Urinary bladder (tissue), 4 donors: ENCODE measurements around the gene NARS2. TPM values are rescaled to one million over a fixed set of nuclear protein-coding genes. Genes with fewer than 3 reads are reported as not detected.
"Not testable (repeated sequence)": the region's sequence is repeated elsewhere in the genome, so short reads cannot be mapped to it uniquely, and the experiment has no call there.

Experiments
- DNase-seq: peaks from one replicate; pipeline ENCODE4 v3.0.0-alpha.2; 2015; ENCODE audit errors: extremely low spot score
- H3K27ac ChIP-seq: one replicate; pipeline ENCODE4 v1.5.1; 2013; ENCODE audit warnings: low read depth, mild to moderate bottlenecking, moderate library complexity
- H3K36me3 ChIP-seq: one replicate; pipeline ENCODE4 v1.6.1; 2013; ENCODE audit warnings: mild to moderate bottlenecking, moderate library complexity; ENCODE audit not compliant: insufficient read depth
- H3K4me1 ChIP-seq: one replicate; pipeline ENCODE4 v1.6.1; 2013; ENCODE audit warnings: mild to moderate bottlenecking, moderate library complexity; ENCODE audit not compliant: insufficient read depth
- H3K4me3 ChIP-seq: one replicate; pipeline ENCODE4 v1.5.1; 2013; ENCODE audit warnings: low read depth, low read length
- WGBS: extraction: QIAGEN DNeasy Blood & Tissue Kit; methylation state at CpG from one replicate; pipeline ENCODE4 v1.1.7; 2013; 5-methylcytosine and 5-hydroxymethylcytosine counted together
- polyA plus RNA-seq: library from polyadenylated mRNA; stranded (reverse); fragments of 200-250 nt; gene quantifications from one replicate; pipeline ENCODE4 v1.2.3, GENCODE V29; 2013
- total RNA-seq: library from RNA; depleted of rRNA; stranded (reverse); fragments of >200 nt; gene quantifications from one replicate; pipeline ENCODE4 v1.2.3, GENCODE V29; 2014
- donor health status: healthy with polysubstance abuse.
- donor health status: healthy.

The NARS2 gene
- total and polyA plus RNA-seq, 2 donors, result 10.7 to 17.6 TPM

DNA sequence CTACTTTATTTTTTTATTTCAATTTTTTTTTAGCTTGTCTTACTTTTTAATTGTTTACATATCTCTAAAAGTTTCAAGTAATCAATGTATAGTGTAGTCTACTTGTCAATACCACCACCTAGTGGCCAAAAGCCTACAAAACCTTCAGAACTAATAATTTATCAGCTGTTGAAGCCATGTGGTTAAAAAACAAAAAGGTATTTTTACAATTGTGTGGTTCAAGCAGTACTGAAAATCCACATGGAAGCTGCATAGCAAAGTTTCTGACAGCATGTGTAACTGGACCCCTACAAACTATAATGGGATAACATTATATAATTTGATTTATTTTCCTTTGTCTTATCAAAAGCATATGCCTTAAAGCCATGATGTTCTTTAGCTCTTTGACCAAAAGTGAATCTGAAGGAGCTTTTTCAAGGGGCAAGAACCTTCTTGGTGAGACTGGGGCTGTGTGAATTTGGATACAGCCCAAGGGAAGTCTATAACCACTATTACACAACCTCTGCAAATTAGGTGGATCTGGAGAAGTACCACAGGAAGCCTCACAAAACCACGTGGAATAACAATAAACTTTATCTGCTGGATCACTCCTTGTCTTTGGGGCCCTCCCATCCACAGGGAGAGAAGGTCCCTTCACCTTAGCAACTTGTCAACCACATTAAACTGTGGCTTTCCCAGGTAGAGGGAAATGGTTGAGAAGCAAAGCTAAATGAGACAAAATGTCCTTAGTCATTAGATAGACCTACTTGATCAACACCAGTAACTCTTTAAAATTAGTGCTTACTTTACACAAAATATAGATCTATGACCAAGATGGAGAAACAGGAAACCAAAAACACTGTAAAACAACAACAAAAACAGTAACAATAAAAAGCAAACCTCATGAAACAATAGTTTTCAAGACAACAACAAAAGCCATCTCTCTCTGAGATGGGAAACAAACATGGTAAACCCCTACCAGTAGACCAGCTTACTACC, 9.9 kb downstream of the NARS2 start:
- Histone ChIP-seq H3K4me1 (no peaks in the 10 kb centered on the region), H3K36me3 (no peaks in the 10 kb centered on the region), H3K27ac (no peak overlapping the region), H3K4me3 (no peak overlapping the region)
- DNase-seq, result peak; percentile 50
- 30% methylated on average over 1 of the region's 1 CpG for WGBS

DNA sequence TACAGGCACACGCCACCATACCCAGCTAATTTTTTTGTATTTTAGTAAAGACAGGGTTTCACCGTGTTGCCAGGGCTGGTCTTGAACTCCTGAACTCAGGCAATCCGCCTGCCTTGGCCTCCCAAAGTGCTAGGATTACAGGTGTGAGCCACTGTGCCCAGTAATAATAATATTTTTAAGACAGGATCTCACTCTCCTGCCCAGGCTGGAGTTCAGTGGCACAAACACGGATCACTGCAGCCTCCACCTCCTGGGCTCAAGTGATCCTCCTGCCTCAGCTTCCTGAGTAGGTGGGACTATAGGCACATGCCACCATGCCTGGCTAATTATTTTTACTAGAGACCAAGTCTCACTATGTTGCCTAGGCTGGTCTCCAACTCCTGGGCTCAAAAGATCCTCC, 10.6 kb downstream of the NARS2 start:
- H3K4me1 ChIP-seq, H3K36me3 ChIP-seq, H3K4me3 ChIP-seq, H3K27ac ChIP-seq, DNase-seq: not testable (repeated sequence)
- WGBS, result 85% methylated on average over 4 of the region's 4 CpGs

DNA sequence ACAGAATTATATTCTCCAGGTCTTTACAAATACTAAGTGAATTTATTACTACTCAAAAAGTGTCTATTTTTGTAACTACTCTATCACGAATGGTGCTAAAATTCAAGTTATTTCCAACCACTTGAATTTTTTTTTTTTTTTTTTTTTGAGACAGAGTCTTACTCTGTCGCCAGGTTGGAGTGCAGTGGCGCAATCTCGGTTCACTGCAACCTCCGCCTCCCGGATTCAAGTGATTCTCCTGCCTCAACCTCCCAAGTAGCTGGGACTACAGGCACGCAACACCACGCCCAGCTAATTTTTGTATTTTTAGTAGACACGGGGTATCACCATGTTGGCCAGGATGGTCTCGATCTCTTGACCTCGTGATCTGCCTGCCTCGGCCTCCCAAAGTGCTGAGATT, 11.6 kb downstream of the NARS2 start:
- H3K4me1 ChIP-seq, DNase-seq, H3K4me3 ChIP-seq, H3K36me3 ChIP-seq, H3K27ac ChIP-seq: not testable (repeated sequence)
- 94% methylated on average over 12 of the region's 12 CpGs for WGBS

DNA sequence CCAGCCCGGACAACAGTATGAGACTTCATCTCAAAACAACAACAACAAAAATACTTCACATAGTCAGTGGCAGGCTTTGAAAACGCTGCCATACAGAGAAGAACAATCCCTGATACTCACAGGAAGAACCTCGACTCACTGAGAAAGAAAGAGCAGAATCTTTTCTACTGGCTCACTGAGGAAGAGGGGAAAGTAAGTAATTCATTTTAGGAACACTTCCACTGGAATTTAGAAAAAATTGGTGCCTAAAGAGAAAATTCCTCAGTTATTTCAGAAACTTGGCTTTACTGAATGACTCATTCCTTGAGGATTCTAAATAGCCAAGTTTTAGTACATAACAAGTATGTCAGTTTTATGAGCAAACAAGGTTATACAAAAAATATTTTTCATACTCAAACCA, 12.3 kb downstream of the NARS2 start:
- no peak overlapping the region for H3K27ac ChIP-seq
- no peaks in the 10 kb centered on the region for H3K4me1 ChIP-seq
- no peak for DNase-seq
- WGBS, result 24% methylated on average over 3 of the region's 3 CpGs
- no peak overlapping the region for H3K4me3 ChIP-seq
- H3K36me3 ChIP-seq, result no peaks in the 10 kb centered on the region

DNA sequence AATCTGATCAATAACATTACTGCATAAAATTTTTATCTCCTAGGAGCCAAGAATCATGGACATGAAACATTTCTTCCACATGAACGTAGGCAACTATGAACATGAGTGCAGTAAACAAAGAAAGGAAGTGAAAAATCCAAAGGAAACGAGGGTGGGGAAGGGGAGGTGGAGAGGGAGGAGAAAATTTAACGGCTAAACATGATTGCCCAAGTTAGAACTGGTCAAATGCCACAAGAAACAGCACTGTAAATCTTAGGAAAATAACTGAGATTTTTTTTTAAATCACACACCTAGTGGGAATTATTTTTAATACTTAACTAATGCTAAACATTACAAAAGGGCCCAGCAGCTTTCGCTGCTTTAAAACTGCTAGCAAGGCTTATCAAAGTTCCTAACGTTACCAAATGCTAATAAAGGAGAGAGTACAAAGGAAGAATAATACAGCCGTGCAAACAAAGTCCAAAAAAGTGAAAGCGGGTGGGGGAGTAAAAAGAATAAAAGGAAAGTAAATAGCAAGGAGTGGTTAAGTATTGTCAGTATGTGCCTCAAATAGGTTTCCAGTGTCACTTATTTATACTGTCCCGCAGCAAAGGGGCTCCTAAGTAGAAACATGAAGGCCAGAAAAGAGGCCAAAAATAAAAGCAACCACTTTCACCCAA, 13.7 kb downstream of the NARS2 start:
- peaks cover under 1% of the 10 kb centered on the region for H3K36me3 ChIP-seq
- H3K4me1 ChIP-seq, result no peaks in the 10 kb centered on the region
- DNase-seq, result no peak
- peak overlapping the region; percentile 23 for H3K27ac ChIP-seq
- 18% methylated on average over 8 of the region's 8 CpGs for WGBS
- H3K4me3 ChIP-seq, result no peak overlapping the region

DNA sequence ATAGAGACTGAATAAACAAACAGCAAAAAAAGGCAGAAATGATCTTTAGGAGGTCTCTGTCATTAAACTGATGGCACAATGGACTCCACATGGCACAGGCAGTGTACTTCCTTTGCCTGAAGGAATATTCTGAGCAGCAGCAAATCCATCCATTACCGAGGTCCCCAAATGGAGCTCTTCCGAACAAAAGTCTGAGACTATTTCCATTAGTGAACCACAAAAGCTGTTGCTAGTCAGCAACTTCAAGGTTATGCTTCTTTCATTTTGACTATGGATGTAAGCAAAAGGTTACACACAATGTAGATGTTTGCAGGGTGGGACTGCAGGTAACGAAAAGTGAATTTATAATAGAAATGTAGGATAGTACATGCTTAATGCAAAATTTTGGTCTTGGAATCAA, 14.5 kb downstream of the NARS2 start:
- no peak overlapping the region for H3K4me3 ChIP-seq
- no peak overlapping the region for H3K27ac ChIP-seq
- DNase-seq, result no peak
- H3K36me3 ChIP-seq, result peaks cover 2% of the 10 kb centered on the region
- 80% methylated on average over 3 of the region's 3 CpGs for WGBS
- H3K4me1 ChIP-seq, result no peaks in the 10 kb centered on the region

DNA sequence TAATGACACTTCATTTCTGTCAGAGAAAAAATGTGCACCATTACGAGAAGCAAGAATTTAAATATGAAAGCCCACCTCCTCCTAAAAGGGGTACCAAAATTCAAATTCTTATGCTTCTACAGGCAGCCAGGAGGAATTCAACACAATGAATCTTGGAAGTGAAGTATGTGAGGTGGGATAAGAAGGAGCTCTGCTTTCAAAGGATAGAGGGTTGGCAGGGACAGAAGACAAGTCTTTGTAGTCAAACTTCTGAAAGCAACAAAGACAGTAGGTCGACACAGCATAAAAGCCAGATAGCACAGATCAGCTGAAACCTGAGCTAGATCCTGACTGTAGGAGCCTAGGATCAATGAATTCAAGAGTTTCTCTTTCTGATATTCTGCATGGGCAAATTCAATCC, 17.4 kb downstream of the NARS2 start:
- Histone ChIP-seq H3K36me3 (peaks cover 2% of the 10 kb centered on the region), H3K4me3 (no peak overlapping the region), H3K4me1 (no peaks in the 10 kb centered on the region), H3K27ac (no peak overlapping the region)
- no peak for DNase-seq
- WGBS, result 70% methylated on average over 2 of the region's 2 CpGs

DNA sequence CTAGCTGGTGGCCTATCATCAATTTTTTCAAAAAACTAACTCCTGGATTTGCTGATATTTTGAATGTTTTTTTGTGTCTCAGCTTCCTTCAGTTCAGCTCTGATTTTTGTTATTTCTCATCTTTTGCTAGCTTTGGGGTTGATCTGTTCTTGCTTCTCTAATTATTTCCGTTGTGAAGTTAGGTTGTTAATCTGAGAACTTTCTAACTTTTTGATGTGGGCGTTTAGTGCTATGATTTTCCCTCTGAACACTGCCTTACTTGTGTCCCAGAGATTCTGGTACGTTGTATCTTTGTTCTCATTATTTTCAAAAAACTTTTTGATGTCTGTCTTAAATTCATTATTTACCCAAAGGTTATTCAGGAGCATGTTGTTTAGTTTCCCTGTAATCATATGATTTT, 19.1 kb downstream of the NARS2 start:
- peaks cover 2% of the 10 kb centered on the region for H3K36me3 ChIP-seq
- H3K4me3 ChIP-seq, result no peak overlapping the region
- WGBS, result 95% methylated on average over 3 of the region's 3 CpGs
- no peak for DNase-seq
- H3K27ac ChIP-seq, result no peak overlapping the region
- H3K4me1 ChIP-seq, result no peaks in the 10 kb centered on the region

DNA sequence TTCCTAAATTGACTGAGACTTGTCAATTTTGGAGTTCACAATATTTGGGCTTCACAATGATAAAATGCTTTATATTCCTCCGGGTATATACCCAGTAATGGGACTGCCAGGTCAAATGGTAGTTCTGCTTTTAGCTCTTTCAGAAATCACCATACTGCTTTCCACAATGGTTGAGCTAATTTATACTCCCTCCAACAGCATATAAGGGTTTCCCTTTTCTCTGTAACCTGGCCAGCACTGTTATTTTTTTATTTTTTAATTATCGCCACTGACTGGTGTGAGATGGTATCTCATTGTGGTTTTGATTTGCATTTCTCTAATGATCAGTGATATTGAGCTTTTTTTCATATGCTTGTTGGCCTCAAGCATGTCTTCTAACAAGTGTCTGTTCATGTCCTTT, 21.8 kb downstream of the NARS2 start:
- no peaks in the 10 kb centered on the region for H3K4me1 ChIP-seq
- H3K4me3 ChIP-seq, result no peak overlapping the region
- WGBS, result 98% methylated on average over 2 of the region's 2 CpGs
- DNase-seq, result no peak
- no peak overlapping the region for H3K27ac ChIP-seq
- H3K36me3 ChIP-seq, result peaks cover 2% of the 10 kb centered on the region

DNA sequence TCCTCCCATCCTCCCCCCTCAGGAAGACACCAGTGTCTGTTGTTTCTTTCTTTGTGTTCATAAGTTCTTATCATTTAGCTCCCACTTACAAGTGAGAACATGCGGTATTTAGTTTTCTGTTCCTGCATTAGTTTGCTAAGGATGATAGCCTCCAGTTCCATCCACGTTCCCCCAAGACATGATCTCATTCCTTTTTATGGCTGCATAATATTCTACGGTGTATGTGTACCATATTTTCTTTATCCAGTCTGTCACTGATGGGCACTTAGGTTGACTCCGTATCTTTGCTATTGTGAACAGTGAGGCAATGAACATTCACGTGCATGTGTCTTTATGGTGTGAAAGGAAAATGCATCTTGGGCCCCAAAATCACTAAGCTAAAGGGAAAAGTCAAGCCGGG, 22.5 kb downstream of the NARS2 start:
- DNase-seq, H3K4me3 ChIP-seq, H3K27ac ChIP-seq, H3K4me1 ChIP-seq, H3K36me3 ChIP-seq: not testable (repeated sequence)
- WGBS, result 99% methylated on average over 6 of the region's 6 CpGs

DNA sequence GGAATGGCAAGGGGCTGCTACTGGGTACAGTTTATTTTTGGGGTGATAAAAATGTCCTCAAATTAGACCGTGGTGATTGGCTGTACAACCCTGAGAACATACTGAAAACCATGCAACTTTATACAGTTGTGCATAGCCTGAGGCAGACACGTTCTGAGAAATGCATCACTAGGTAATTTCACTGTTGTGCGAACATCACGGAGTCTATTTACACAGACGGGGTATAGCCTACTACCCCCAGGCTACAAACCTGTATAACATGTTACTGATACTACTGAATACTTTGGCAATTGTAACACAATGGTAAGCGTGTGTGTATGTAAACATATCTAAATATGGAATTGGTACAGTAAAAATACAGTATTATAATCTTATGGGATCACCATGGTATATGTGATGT, 23.6 kb downstream of the NARS2 start:
- Histone ChIP-seq H3K4me1 (no peaks in the 10 kb centered on the region), H3K36me3 (peaks cover 2% of the 10 kb centered on the region), H3K4me3 (no peak overlapping the region), H3K27ac (no peak overlapping the region)
- WGBS, result 74% methylated on average over 6 of the region's 6 CpGs
- no peak for DNase-seq

DNA sequence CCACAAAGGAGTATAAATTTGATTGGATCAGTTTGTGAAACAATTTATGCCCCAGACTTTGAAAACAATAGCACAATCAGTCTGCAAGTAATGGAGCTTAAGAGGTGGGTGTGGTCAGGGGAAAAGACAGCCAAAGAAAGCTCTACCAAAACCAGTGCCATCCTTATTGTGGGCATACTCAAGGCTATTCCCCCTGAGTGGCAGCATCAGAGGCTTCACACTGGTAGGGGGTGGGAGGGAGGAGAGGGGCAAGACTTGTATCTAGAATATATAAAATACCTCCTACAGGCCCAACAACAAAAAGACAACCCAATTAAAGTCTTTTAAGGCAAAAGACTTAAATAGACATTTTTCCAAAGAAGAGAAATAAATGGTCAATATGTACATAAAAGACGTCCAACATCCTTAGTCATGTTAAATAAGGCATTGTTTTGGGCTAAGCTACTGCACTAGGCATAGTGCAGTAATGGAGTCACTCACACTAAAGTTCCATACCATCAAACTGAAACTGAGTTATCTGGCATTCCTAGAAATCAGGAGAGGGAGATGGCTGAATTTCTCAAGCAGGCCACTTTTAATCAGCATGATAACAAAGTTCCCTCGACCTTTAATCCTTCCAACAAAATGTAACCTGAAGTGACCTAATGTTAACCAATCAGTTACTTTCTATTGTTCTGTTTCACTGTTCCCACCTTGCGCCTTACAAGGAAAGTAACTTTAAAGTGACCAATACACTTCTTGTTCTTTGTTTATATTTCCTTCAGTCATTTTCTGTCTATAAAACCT, 24.8 kb downstream of the NARS2 start:
- Histone ChIP-seq H3K36me3 (no peaks in the 10 kb centered on the region), H3K4me3 (no peak overlapping the region), H3K27ac (no peak overlapping the region), H3K4me1 (no peaks in the 10 kb centered on the region)
- 75% methylated on average over 3 of the region's 3 CpGs for WGBS
- no peak for DNase-seq

DNA sequence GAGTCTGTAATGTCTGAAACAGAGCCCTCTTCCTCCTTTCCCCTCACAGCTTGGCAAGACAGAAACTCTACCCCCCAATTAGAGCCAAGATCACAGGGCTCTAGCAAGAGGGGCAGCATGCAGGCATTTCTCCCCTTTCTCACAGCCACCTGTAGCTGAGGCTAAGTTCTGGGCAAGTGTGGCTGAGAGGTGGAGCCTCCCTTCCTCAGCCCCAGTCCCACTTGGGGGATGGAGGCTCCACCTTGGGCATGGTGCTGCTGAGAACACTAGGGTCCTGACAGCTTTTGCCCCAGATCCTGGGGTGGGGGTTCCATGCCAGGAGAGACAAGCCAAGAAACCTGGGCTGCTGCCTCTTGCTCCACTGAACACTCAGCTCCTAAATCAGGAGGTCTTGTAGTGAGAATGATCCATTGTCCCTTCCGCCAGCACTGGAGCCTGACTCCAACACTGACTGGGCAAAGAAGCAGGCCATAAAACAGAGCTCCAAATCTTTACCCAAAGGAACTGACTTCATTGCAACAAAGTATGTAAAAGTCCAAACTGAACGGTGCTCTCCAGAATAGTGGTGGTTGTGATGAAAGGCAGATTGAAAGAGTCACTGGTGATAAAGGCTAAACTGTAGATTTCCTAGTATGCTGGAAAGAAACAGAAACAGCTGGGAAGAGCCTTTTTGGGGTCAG, 25.6 kb downstream of the NARS2 start:
- no peaks in the 10 kb centered on the region for H3K36me3 ChIP-seq
- no peak for DNase-seq
- no peak overlapping the region for H3K4me3 ChIP-seq
- WGBS, result 46% methylated on average over 2 of the region's 2 CpGs
- no peak overlapping the region for H3K27ac ChIP-seq
- H3K4me1 ChIP-seq, result no peaks in the 10 kb centered on the region
